Testis (tissue), 3 donors: Measurements from ENCODE around the gene RASSF1. TPM values are rescaled to one million over a fixed set of nuclear protein-coding genes. Genes with fewer than 3 reads are reported as not detected.

Experiments
- DNase-seq: peaks from one replicate; pipeline ENCODE4 v3.0.0-alpha.2; 2019
- H3K27ac ChIP-seq, 2 donors: fragments of 200-600 bp; sonication (generic); one replicate each; pipeline ENCODE4 v1.5.1; 2019
- H3K27me3 ChIP-seq: fragments of 200-600 bp; sonication (generic); one replicate; pipeline ENCODE4 v1.5.1; 2019
- H3K36me3 ChIP-seq: fragments of 200-600 bp; sonication (generic); one replicate; pipeline ENCODE4 v1.5.1; 2017; ENCODE audit warnings: low read depth; ENCODE audit errors: missing control alignments
- H3K4me1 ChIP-seq: fragments of 200-600 bp; sonication (generic); one replicate; pipeline ENCODE4 v1.5.1; 2019
- H3K4me3 ChIP-seq, 2 donors: fragments of 200-600 bp; sonication (generic); one replicate each; pipeline ENCODE4 v1.5.1; 2017 to 2019
- H3K9me3 ChIP-seq: fragments of 200-600 bp; sonication (generic); one replicate; pipeline ENCODE4 v1.5.1; 2017
- CTCF ChIP-seq, 3 experiments: fragments of 450-650 bp in 2 of 3; fragments of 200-600 bp in 1 of 3; sonication (generic) in 1 of 3; IDR thresholded peaks; one replicate each; pipeline ENCODE4 v1.5.1; 2016 to 2019; ENCODE audit warnings: antibody characterized with exemption in 3 of 3, mild to moderate bottlenecking in 2 of 3, moderate library complexity in 1 of 3
- POLR2A ChIP-seq: fragments of 450-650 bp; IDR thresholded peaks from one replicate; pipeline ENCODE4 v1.6.1; 2017; ENCODE audit warnings: antibody characterized with exemption, mild to moderate bottlenecking, moderate library complexity
- WGBS, 2 donors: methylation state at CpG; one replicate each; pipeline ENCODE4 v1.1.5; 2018; 5-methylcytosine and 5-hydroxymethylcytosine counted together
- intact Hi-C: fragments of 100-400 bp; cut with DNase I; formaldehyde crosslinking; loops from one replicate; pipeline ENCODE4 v1.15.1; 2023; ENCODE audit warnings: low total_unique reads
- polyA plus RNA-seq: library from polyadenylated mRNA; stranded (reverse); fragments of 350-450 nt; fragmentation: Illumina TruSeq; extraction: RNeasy Lipid Tissue Mini Kit (QIAGEN cat#74804); gene quantifications from one replicate; pipeline ENCODE4 v1.2.3, GENCODE V29; 2014; ENCODE audit warnings: low read depth, low replicate concordance; ENCODE audit not compliant: insufficient read depth
- total RNA-seq, 2 donors: library from RNA; depleted of rRNA; stranded (reverse); fragments of >200 nt; gene quantifications; one replicate each; pipeline ENCODE4 v1.2.3, GENCODE V29; 2016

Gene RASSF1
- total and polyA plus RNA-seq, 3 donors from 2014 or later: 50.0 to 60.1 (median 52.2) TPM

DNA sequence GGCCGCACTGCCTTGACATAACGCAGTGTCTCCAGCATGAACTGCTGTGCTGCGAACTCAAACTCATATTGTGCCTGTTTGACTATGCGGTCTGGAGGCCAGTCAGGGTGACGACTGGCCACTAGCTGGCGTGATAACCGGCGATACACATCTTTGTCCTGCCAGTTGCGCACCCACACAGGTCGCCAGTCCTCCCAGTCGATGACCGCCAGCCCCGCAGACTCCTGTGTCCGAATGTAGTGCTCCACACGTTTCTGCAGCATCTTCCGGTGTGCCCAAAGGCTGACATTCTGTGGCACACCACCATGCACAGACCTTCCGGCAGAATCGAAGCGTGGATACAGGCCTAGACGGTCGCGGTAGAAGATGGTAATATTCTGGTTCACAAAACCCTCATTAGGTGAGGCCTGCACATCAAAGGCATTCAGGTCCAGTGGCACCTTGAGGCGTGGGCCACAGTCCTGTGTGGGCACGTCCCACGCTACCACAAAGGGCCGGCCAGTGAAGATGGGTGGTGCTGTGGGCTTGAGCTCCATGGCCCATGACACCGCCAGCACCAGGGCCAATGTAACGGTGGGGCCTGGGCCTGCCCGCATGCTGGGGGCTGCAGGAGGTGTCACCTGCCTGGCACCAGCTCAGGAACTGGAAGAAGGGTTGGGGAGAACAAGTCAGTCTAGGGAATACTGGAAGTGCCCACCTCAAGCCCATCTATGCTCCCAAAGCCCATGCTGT, 20.6 kb downstream of the RASSF1 start:
- 46 to 76% methylated on average over 22 to 29 of the region's 29 CpGs for WGBS, 2 donors
- intact Hi-C loops: loop anchor here (10.0 kb wide), 1 partner anchor 65 kb away; no protein-coding TSS in a partner anchor
- Histone ChIP-seq H3K36me3 (no peaks in the 10 kb centered on the region), H3K9me3 (no peaks in the 10 kb centered on the region), H3K27me3 (no peaks in the 10 kb centered on the region), H3K27ac (peak overlapping the region; percentile 93 to 96), H3K4me1 (peaks cover 53% of the 10 kb centered on the region), H3K4me3 (peak overlapping the region; percentile 76 to 82)
- TF ChIP-seq CTCF (IDR thresholded peaks at IDR 0.05): no peak
- no peak for TF ChIP-seq POLR2A
- no peak for DNase-seq

GRCh38 chr3:50319181-50319893, 21.3 kb downstream of the RASSF1 start:
- H3K9me3 ChIP-seq: no peaks in the 10 kb centered on the region
- no peaks in the 10 kb centered on the region for H3K36me3 ChIP-seq
- peaks cover 52% of the 10 kb centered on the region for H3K4me1 ChIP-seq
- intact Hi-C loops: no loop called here
- WGBS, 2 donors: 83 to 90% methylated on average over 16 of the region's 16 CpGs
- no peaks in the 10 kb centered on the region for H3K27me3 ChIP-seq
- DNase-seq: no peak
- no peak for TF ChIP-seq POLR2A
- TF ChIP-seq CTCF (IDR thresholded peaks at IDR 0.05): no peak
- H3K4me3 ChIP-seq: no peak overlapping the region
- no peak overlapping the region for H3K27ac ChIP-seq

DNA sequence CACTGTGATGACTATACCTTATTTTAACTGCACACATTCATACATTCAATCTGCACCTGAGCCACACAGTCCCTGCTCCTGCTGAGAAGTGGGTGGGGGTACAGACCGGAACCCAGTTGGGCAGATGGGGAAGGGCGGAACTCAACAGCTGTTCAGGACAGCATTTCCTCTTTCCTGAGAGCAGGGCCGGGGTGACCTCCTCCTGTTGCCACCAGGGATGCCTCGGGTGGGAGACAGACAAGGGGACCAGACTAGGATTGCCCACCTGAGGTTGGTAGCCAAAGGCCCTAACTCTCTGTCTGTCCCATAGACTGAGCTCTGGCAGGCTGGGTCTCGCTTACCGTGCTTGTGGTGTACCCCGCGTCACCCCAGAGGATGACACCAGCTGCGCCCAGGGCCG, 22.0 kb downstream of the RASSF1 start:
- Histone ChIP-seq H3K27ac (no peak overlapping the region), H3K27me3 (no peaks in the 10 kb centered on the region), H3K9me3 (no peaks in the 10 kb centered on the region), H3K36me3 (no peaks in the 10 kb centered on the region), H3K4me3 (no peak overlapping the region), H3K4me1 (peaks cover 45% of the 10 kb centered on the region)
- intact Hi-C loops: no loop called here
- DNase-seq: no peak
- 75 to 84% methylated on average over 6 to 10 of the region's 10 CpGs for WGBS, 2 donors
- no peak for TF ChIP-seq POLR2A

- intact Hi-C loops: no loop called here
- H3K27ac ChIP-seq: no peak overlapping the region
- 84 to 91% methylated on average over 3 to 11 of the region's 11 CpGs for WGBS, 2 donors
- TF ChIP-seq CTCF (IDR thresholded peaks at IDR 0.05): no peak
- no peak for TF ChIP-seq POLR2A
- H3K4me3 ChIP-seq: no peak overlapping the region
- H3K4me1 ChIP-seq: peaks cover 42% of the 10 kb centered on the region
- H3K9me3 ChIP-seq: no peaks in the 10 kb centered on the region
- H3K36me3 ChIP-seq: no peaks in the 10 kb centered on the region
- H3K27me3 ChIP-seq: no peaks in the 10 kb centered on the region
- DNase-seq: no peak
Observed at GRCh38 chr3:50318163-50318562, 22.5 kb downstream of the RASSF1 start.

GRCh38 chr3:50317300-50317699, 23.3 kb downstream of the RASSF1 start:
- 57 to 84% methylated on average over 3 to 6 of the region's 6 CpGs for WGBS, 2 donors
- Histone ChIP-seq H3K27me3 (no peaks in the 10 kb centered on the region), H3K4me1 (peaks cover 33% of the 10 kb centered on the region), H3K36me3 (no peaks in the 10 kb centered on the region), H3K9me3 (no peaks in the 10 kb centered on the region), H3K27ac (no peak overlapping the region), H3K4me3 (no peak overlapping the region)
- no peak for DNase-seq
- intact Hi-C loops: no loop called here
- TF ChIP-seq CTCF (IDR thresholded peaks at IDR 0.05) (no peak), POLR2A (no peak)
